Trophoblast cell (in vitro differentiated cells and primary cell): ENCODE measurements around the gene MYBPC1.
A peak's percentile ranks its signal among the peaks of the same experiment; 100 is the strongest.

Experiments
- DNase-seq, 2 donors: peaks; one replicate each; pipeline ENCODE4 v3.0.0-alpha.2; 2016
- H2AFZ ChIP-seq: 2 replicates; pipeline ENCODE4 v1.6.1; 2013; ENCODE audit warnings: low read length, moderate library complexity, mild to moderate bottlenecking; ENCODE audit not compliant: insufficient read depth, poor library complexity
- H2AK5ac ChIP-seq: 2 replicates; pipeline ENCODE4 v1.6.1; 2013; ENCODE audit warnings: mild to moderate bottlenecking, low read length
- H2BK120ac ChIP-seq: 2 replicates; pipeline ENCODE4 v1.6.1; 2013; ENCODE audit warnings: low read length, mild to moderate bottlenecking, moderate library complexity; ENCODE audit not compliant: insufficient read depth, poor library complexity
- H2BK12ac ChIP-seq: 2 replicates; pipeline ENCODE4 v1.6.1; 2013; ENCODE audit warnings: mild to moderate bottlenecking, low read length, moderate library complexity
- H2BK5ac ChIP-seq: 2 replicates; pipeline ENCODE4 v1.6.1; 2013; ENCODE audit warnings: low read length, low read depth, moderate library complexity, mild to moderate bottlenecking; ENCODE audit not compliant: poor library complexity
- H3K14ac ChIP-seq: 2 replicates; pipeline ENCODE4 v1.6.1; 2013; ENCODE audit warnings: mild to moderate bottlenecking, low read length
- H3K18ac ChIP-seq: 2 replicates; pipeline ENCODE4 v1.6.1; 2013; ENCODE audit warnings: mild to moderate bottlenecking, low read length
- H3K23ac ChIP-seq: 2 replicates; pipeline ENCODE4 v1.6.1; 2013; ENCODE audit warnings: low read length
- H3K27ac ChIP-seq: 2 replicates; pipeline ENCODE4 v1.5.1; 2013; ENCODE audit warnings: low read depth, mild to moderate bottlenecking, inconsistent platforms, low read length, moderate library complexity
- H3K27me3 ChIP-seq: 2 replicates; pipeline ENCODE4 v1.6.1; 2013; ENCODE audit warnings: inconsistent platforms, mild to moderate bottlenecking, low read length, moderate library complexity; ENCODE audit not compliant: insufficient read depth
- H3K36me3 ChIP-seq, 2 experiments: 1 replicate in 1 of 2; 2 replicates in 1 of 2; pipeline ENCODE4 v1.6.1; 2013; ENCODE audit warnings: low read length in 2 of 2, mild to moderate bottlenecking in 2 of 2, moderate library complexity in 1 of 2; ENCODE audit not compliant: insufficient read depth in 2 of 2, control insufficient read depth in 1 of 2
- H3K4ac ChIP-seq: 2 replicates; pipeline ENCODE4 v1.6.1; 2013; ENCODE audit warnings: low read depth, mild to moderate bottlenecking, low read length, moderate library complexity
- H3K4me1 ChIP-seq, 2 experiments: 1 replicate in 1 of 2; 2 replicates in 1 of 2; pipeline ENCODE4 v1.6.1; 2013; ENCODE audit warnings: low read length in 2 of 2, mild to moderate bottlenecking in 2 of 2, moderate library complexity in 1 of 2; ENCODE audit not compliant: insufficient read depth in 2 of 2, control insufficient read depth in 1 of 2
- H3K4me2 ChIP-seq: 2 replicates; pipeline ENCODE4 v1.6.1; 2013; ENCODE audit warnings: inconsistent platforms, mild to moderate bottlenecking, low read length, moderate library complexity
- H3K4me3 ChIP-seq: 2 replicates; pipeline ENCODE4 v1.5.1; 2013; ENCODE audit warnings: mild to moderate bottlenecking, low read depth, low read length, inconsistent platforms
- H3K79me1 ChIP-seq: one replicate; pipeline ENCODE4 v1.6.1; 2013; ENCODE audit warnings: low read length
- H3K79me2 ChIP-seq: 2 replicates; pipeline ENCODE4 v1.6.1; 2013; ENCODE audit warnings: low read length, mild to moderate bottlenecking; ENCODE audit not compliant: control insufficient read depth, insufficient read depth, poor library complexity
- H3K9ac ChIP-seq: 2 replicates; pipeline ENCODE4 v1.6.1; 2013; ENCODE audit warnings: mild to moderate bottlenecking, low read length
- H3K9me3 ChIP-seq: 2 replicates; pipeline ENCODE4 v1.6.1; 2013; ENCODE audit warnings: low read depth, mild to moderate bottlenecking, control low read depth, inconsistent platforms, low read length; ENCODE audit not compliant: insufficient read depth
- H4K12ac ChIP-seq: 2 replicates; pipeline ENCODE4 v1.6.1; 2013; ENCODE audit warnings: low read depth, mild to moderate bottlenecking, low read length, moderate library complexity
- H4K8ac ChIP-seq: 2 replicates; pipeline ENCODE4 v1.6.1; 2013; ENCODE audit warnings: low read depth, mild to moderate bottlenecking, low read length, moderate library complexity
- H4K91ac ChIP-seq: one replicate; pipeline ENCODE4 v1.6.1; 2013; ENCODE audit warnings: low read depth, mild to moderate bottlenecking, low read length, moderate library complexity
- WGBS: extraction: QIAGEN DNeasy Blood & Tissue Kit; methylation state at CpG from one replicate; pipeline ENCODE4 v1.1.7; 2013; ENCODE audit warnings: missing lambda C conversion rate; ENCODE audit not compliant: insufficient read length, insufficient coverage; ENCODE audit errors: extremely low coverage; 5-methylcytosine and 5-hydroxymethylcytosine counted together

MYBPC1 gene

GRCh38 chr12:101670007-101670671, 75.4 kb downstream of the MYBPC1 start:
- H3K23ac ChIP-seq = no peak overlapping the region
- no peaks in the 10 kb centered on the region for H3K4me1 ChIP-seq
- H3K4me2 ChIP-seq = no peak overlapping the region
- no CpG with 5 or more reads among the region's 6 CpGs for WGBS
- no peak overlapping the region for H3K27ac ChIP-seq
- peak; percentile 36 to 73 for DNase-seq
- H2BK120ac ChIP-seq = no peak overlapping the region
- no peak overlapping the region for H4K12ac ChIP-seq
- H4K8ac ChIP-seq = no peak overlapping the region
- H3K18ac ChIP-seq = no peak overlapping the region
- no peak overlapping the region for H3K9ac ChIP-seq
- H3K4me3 ChIP-seq = no peak overlapping the region
- no peak overlapping the region for H4K91ac ChIP-seq
- H3K79me1 ChIP-seq = no peaks in the 10 kb centered on the region
- no peak overlapping the region for H2AK5ac ChIP-seq
- H3K27me3 ChIP-seq = no peaks in the 10 kb centered on the region
- no peak overlapping the region for H2BK12ac ChIP-seq
- no peaks in the 10 kb centered on the region for H3K9me3 ChIP-seq
- no peaks in the 10 kb centered on the region for H3K36me3 ChIP-seq
- H3K79me2 ChIP-seq = no peaks in the 10 kb centered on the region
- H2AFZ ChIP-seq = no peak overlapping the region
- H3K4ac ChIP-seq = no peak overlapping the region
- H2BK5ac ChIP-seq = no peak overlapping the region
- H3K14ac ChIP-seq = no peak overlapping the region

- Histone ChIP-seq H3K79me2 (no peaks in the 10 kb centered on the region), H3K27me3 (no peaks in the 10 kb centered on the region), H3K4me2 (no peak overlapping the region), H2BK120ac (no peak overlapping the region), H2BK12ac (no peak overlapping the region), H3K4me3 (no peak overlapping the region), H3K9ac (no peak overlapping the region), H4K12ac (no peak overlapping the region), H3K18ac (no peak overlapping the region), H3K79me1 (no peaks in the 10 kb centered on the region), H3K4ac (no peak overlapping the region), H2AFZ (no peak overlapping the region), H3K27ac (no peak overlapping the region), H3K9me3 (no peaks in the 10 kb centered on the region), H4K91ac (no peak overlapping the region), H2BK5ac (no peak overlapping the region), H3K36me3 (no peaks in the 10 kb centered on the region), H4K8ac (no peak overlapping the region), H2AK5ac (no peak overlapping the region), H3K4me1 (no peaks in the 10 kb centered on the region), H3K23ac (no peak overlapping the region), H3K14ac (no peak overlapping the region)
- no CpG with 5 or more reads among the region's 6 CpGs for WGBS
- no peak for DNase-seq
Observed at GRCh38 chr12:101671157-101671791, 76.5 kb downstream of the MYBPC1 start.

GRCh38 chr12:101671833-101672232, 77.1 kb downstream of the MYBPC1 start:
- no peak overlapping the region for H2AFZ ChIP-seq
- no peak overlapping the region for H3K18ac ChIP-seq
- no peak for DNase-seq
- no peaks in the 10 kb centered on the region for H3K36me3 ChIP-seq
- H3K4ac ChIP-seq = no peak overlapping the region
- H3K79me2 ChIP-seq = no peaks in the 10 kb centered on the region
- no peaks in the 10 kb centered on the region for H3K4me1 ChIP-seq
- H4K12ac ChIP-seq = no peak overlapping the region
- no peak overlapping the region for H2BK5ac ChIP-seq
- H2BK120ac ChIP-seq = no peak overlapping the region
- no peaks in the 10 kb centered on the region for H3K79me1 ChIP-seq
- H3K9me3 ChIP-seq = no peaks in the 10 kb centered on the region
- H3K23ac ChIP-seq = no peak overlapping the region
- no peak overlapping the region for H2BK12ac ChIP-seq
- H4K91ac ChIP-seq = no peak overlapping the region
- no peak overlapping the region for H3K27ac ChIP-seq
- H3K4me3 ChIP-seq = no peak overlapping the region
- H3K27me3 ChIP-seq = no peaks in the 10 kb centered on the region
- no peak overlapping the region for H2AK5ac ChIP-seq
- H3K4me2 ChIP-seq = no peak overlapping the region
- no peak overlapping the region for H3K9ac ChIP-seq
- no peak overlapping the region for H3K14ac ChIP-seq
- H4K8ac ChIP-seq = no peak overlapping the region
- no CpG with 5 or more reads among the region's 4 CpGs for WGBS

GRCh38 chr12:101675555-101675954, 80.8 kb downstream of the MYBPC1 start:
- Histone ChIP-seq H2AFZ (no peak overlapping the region), H3K4me2 (no peak overlapping the region), H3K4ac (no peak overlapping the region), H3K18ac (no peak overlapping the region), H3K79me1 (no peaks in the 10 kb centered on the region), H3K27ac (no peak overlapping the region), H3K4me3 (no peak overlapping the region), H3K4me1 (no peaks in the 10 kb centered on the region), H3K14ac (no peak overlapping the region), H2BK120ac (no peak overlapping the region), H4K8ac (no peak overlapping the region), H3K36me3 (no peaks in the 10 kb centered on the region), H4K12ac (no peak overlapping the region), H3K79me2 (no peaks in the 10 kb centered on the region), H2BK5ac (no peak overlapping the region), H3K23ac (no peak overlapping the region), H3K27me3 (no peaks in the 10 kb centered on the region), H2BK12ac (no peak overlapping the region), H4K91ac (no peak overlapping the region), H2AK5ac (no peak overlapping the region), H3K9me3 (no peaks in the 10 kb centered on the region), H3K9ac (no peak overlapping the region)
- no CpG with 5 or more reads among the region's 2 CpGs for WGBS
- DNase-seq = no peak
